Measurements from ENCODE around the gene ADCY1.
A peak's percentile ranks its signal among the peaks of the same experiment; 100 is the strongest.
"Not testable (repeated sequence)": the region's sequence is repeated elsewhere in the genome, so short reads cannot be mapped to it uniquely, and the experiment has no call there.

The ADCY1 gene

GRCh38 chr7:45726883-45727282, 152.7 kb downstream of the ADCY1 start:
- peaks cover 20% of the 10 kb centered on the region; the same call in 1 of the 2 replicates for H3K36me3 ChIP-seq (ENCODE audit: low read length)
- H3K9me2 ChIP-seq (replicated peaks; ENCODE audit: insufficient read depth, low read length): no peaks in the 10 kb centered on the region

GRCh38 chr7:45731692-45732443, 157.7 kb downstream of the ADCY1 start:
- H4K20me1 ChIP-seq (ENCODE audit: low read depth, low read length); H3K4me2 ChIP-seq (ENCODE audit: low read depth, low read length, poor library complexity, severe bottlenecking); H3K9ac ChIP-seq (ENCODE audit: low read length); H3K27me3 ChIP-seq (ENCODE audit: low read length); H3K9me2 ChIP-seq (replicated peaks; ENCODE audit: insufficient read depth, low read length); H3K4me3 ChIP-seq (ENCODE audit: insufficient read depth, low read length, poor library complexity, severe bottlenecking); H3K27ac ChIP-seq (ENCODE audit: low read depth, low read length); H3K79me2 ChIP-seq (ENCODE audit: insufficient read depth, low read length); H2AFZ ChIP-seq (ENCODE audit: low read depth, low read length, severe bottlenecking); H3F3A ChIP-seq (ENCODE audit: insufficient read depth); H3K9me3 ChIP-seq (ENCODE audit: insufficient read depth, low read length): not testable (repeated sequence)
- H3K36me3 ChIP-seq (ENCODE audit: low read length): peaks cover 20% of the 10 kb centered on the region; the same call in 1 of the 2 replicates

More at GRCh38 chr7:45726883-45727282, 152.7 kb downstream of the ADCY1 start:
- H3F3A ChIP-seq (ENCODE audit: insufficient read depth): no peaks in the 10 kb centered on the region
- H3K27ac ChIP-seq (ENCODE audit: low read depth, low read length): no peak overlapping the region
- H4K20me1 ChIP-seq (ENCODE audit: low read depth, low read length): peaks cover 4% of the 10 kb centered on the region; the same call in 1 of the 2 replicates
- no peak overlapping the region for H3K9ac ChIP-seq (ENCODE audit: low read length)
- H3K79me2 ChIP-seq (ENCODE audit: insufficient read depth, low read length): no peaks in the 10 kb centered on the region
- no peaks in the 10 kb centered on the region for H3K27me3 ChIP-seq (ENCODE audit: low read length)
- no peak overlapping the region for H2AFZ ChIP-seq (ENCODE audit: low read depth, low read length, severe bottlenecking)
- TF ChIP-seq CTCF (IDR thresholded peaks at IDR 0.05; ENCODE audit: insufficient read depth, low read length, poor library complexity, severe bottlenecking) (no peak), EZH2phosphoT487 (conservative IDR thresholded peaks at IDR 0.05; ENCODE audit: low read length) (no peak)
- no peaks in the 10 kb centered on the region for H3K9me3 ChIP-seq (ENCODE audit: insufficient read depth, low read length)
- no peak overlapping the region for H3K4me2 ChIP-seq (ENCODE audit: low read depth, low read length, poor library complexity, severe bottlenecking)
- H3K4me3 ChIP-seq (ENCODE audit: insufficient read depth, low read length, poor library complexity, severe bottlenecking): no peak overlapping the region

GRCh38 chr7:45738920-45739319, 164.8 kb downstream of the ADCY1 start:
- H3K79me2 ChIP-seq (ENCODE audit: insufficient read depth, low read length); H3K27me3 ChIP-seq (ENCODE audit: low read length); H3F3A ChIP-seq (ENCODE audit: insufficient read depth); H3K9me2 ChIP-seq (replicated peaks; ENCODE audit: insufficient read depth, low read length); H4K20me1 ChIP-seq (ENCODE audit: low read depth, low read length); H3K9me3 ChIP-seq (ENCODE audit: insufficient read depth, low read length); H3K9ac ChIP-seq (ENCODE audit: low read length); H2AFZ ChIP-seq (ENCODE audit: low read depth, low read length, severe bottlenecking); H3K27ac ChIP-seq (ENCODE audit: low read depth, low read length); H3K4me2 ChIP-seq (ENCODE audit: low read depth, low read length, poor library complexity, severe bottlenecking); H3K4me3 ChIP-seq (ENCODE audit: insufficient read depth, low read length, poor library complexity, severe bottlenecking); H3K36me3 ChIP-seq (ENCODE audit: low read length): not testable (repeated sequence)

- not testable (repeated sequence) for H4K20me1 ChIP-seq (ENCODE audit: low read depth, low read length); H3K4me3 ChIP-seq (ENCODE audit: insufficient read depth, low read length, poor library complexity, severe bottlenecking); H3K27ac ChIP-seq (ENCODE audit: low read depth, low read length)
These were observed 166.4 kb downstream of the ADCY1 start for GRCh38 chr7:45740573-45740972.

GRCh38 chr7:45748976-45749375, 174.8 kb downstream of the ADCY1 start:
- H3K27me3 ChIP-seq (ENCODE audit: low read length); H3K79me2 ChIP-seq (ENCODE audit: insufficient read depth, low read length); H3K27ac ChIP-seq (ENCODE audit: low read depth, low read length); H2AFZ ChIP-seq (ENCODE audit: low read depth, low read length, severe bottlenecking); H3K9ac ChIP-seq (ENCODE audit: low read length); H3F3A ChIP-seq (ENCODE audit: insufficient read depth); H3K9me3 ChIP-seq (ENCODE audit: insufficient read depth, low read length); H3K4me2 ChIP-seq (ENCODE audit: low read depth, low read length, poor library complexity, severe bottlenecking); H4K20me1 ChIP-seq (ENCODE audit: low read depth, low read length); H3K4me3 ChIP-seq (ENCODE audit: insufficient read depth, low read length, poor library complexity, severe bottlenecking); H3K9me2 ChIP-seq (replicated peaks; ENCODE audit: insufficient read depth, low read length): not testable (repeated sequence)
- peaks cover 12% of the 10 kb centered on the region; the same call in 1 of the 2 replicates for H3K36me3 ChIP-seq (ENCODE audit: low read length)

More at GRCh38 chr7:45740573-45740972, 166.4 kb downstream of the ADCY1 start:
- H3K9me3 ChIP-seq (ENCODE audit: insufficient read depth, low read length); H3K9ac ChIP-seq (ENCODE audit: low read length); H3K9me2 ChIP-seq (replicated peaks; ENCODE audit: insufficient read depth, low read length); H2AFZ ChIP-seq (ENCODE audit: low read depth, low read length, severe bottlenecking); H3K27me3 ChIP-seq (ENCODE audit: low read length); H3F3A ChIP-seq (ENCODE audit: insufficient read depth); H3K36me3 ChIP-seq (ENCODE audit: low read length); H3K79me2 ChIP-seq (ENCODE audit: insufficient read depth, low read length): not testable (repeated sequence)
- peak overlapping the region; percentile 29 for H3K4me2 ChIP-seq (ENCODE audit: low read depth, low read length, poor library complexity, severe bottlenecking)

- H3K36me3 ChIP-seq (ENCODE audit: low read length): peaks cover 14% of the 10 kb centered on the region; the same call in 1 of the 2 replicates
- not testable (repeated sequence) for H2AFZ ChIP-seq (ENCODE audit: low read depth, low read length, severe bottlenecking); H3K79me2 ChIP-seq (ENCODE audit: insufficient read depth, low read length); H4K20me1 ChIP-seq (ENCODE audit: low read depth, low read length); H3K9me2 ChIP-seq (replicated peaks; ENCODE audit: insufficient read depth, low read length); H3K4me2 ChIP-seq (ENCODE audit: low read depth, low read length, poor library complexity, severe bottlenecking); H3K9ac ChIP-seq (ENCODE audit: low read length); H3K27me3 ChIP-seq (ENCODE audit: low read length); H3K27ac ChIP-seq (ENCODE audit: low read depth, low read length); H3K9me3 ChIP-seq (ENCODE audit: insufficient read depth, low read length); H3F3A ChIP-seq (ENCODE audit: insufficient read depth); H3K4me3 ChIP-seq (ENCODE audit: insufficient read depth, low read length, poor library complexity, severe bottlenecking)
These were observed 177.2 kb downstream of the ADCY1 start for GRCh38 chr7:45751352-45751751.

GRCh38 chr7:45756333-45756732, 182.2 kb downstream of the ADCY1 start:
- not testable (repeated sequence) for H3K9me2 ChIP-seq (replicated peaks; ENCODE audit: insufficient read depth, low read length); H2AFZ ChIP-seq (ENCODE audit: low read depth, low read length, severe bottlenecking); H3K27ac ChIP-seq (ENCODE audit: low read depth, low read length)

More at GRCh38 chr7:45756333-45756732, 182.2 kb downstream of the ADCY1 start:
- not testable (repeated sequence) for H3K9me3 ChIP-seq (ENCODE audit: insufficient read depth, low read length); H3K27me3 ChIP-seq (ENCODE audit: low read length); H3K79me2 ChIP-seq (ENCODE audit: insufficient read depth, low read length); H3K4me3 ChIP-seq (ENCODE audit: insufficient read depth, low read length, poor library complexity, severe bottlenecking); H3K4me2 ChIP-seq (ENCODE audit: low read depth, low read length, poor library complexity, severe bottlenecking); H4K20me1 ChIP-seq (ENCODE audit: low read depth, low read length); H3F3A ChIP-seq (ENCODE audit: insufficient read depth); H3K36me3 ChIP-seq (ENCODE audit: low read length); H3K9ac ChIP-seq (ENCODE audit: low read length)

All from SU-DHL-6 (cell line).